Memory B cell (primary cell): Measurements from ENCODE around the gene LMBRD1.

Experiments
- ATAC-seq: fragments of 150-1000 bp; cut with Tn5 transposase; 2 replicates; pipeline ENCODE4 v1.10.0; 2021; ENCODE audit warnings: low read depth, mild to moderate bottlenecking, moderate library complexity
- DNase-seq, 2 donors: peaks; one replicate each; pipeline ENCODE4 v3.0.0; 2022; ENCODE audit warnings: low spot score in 2 of 2
- H3K27ac Mint-ChIP-seq: one replicate; pipeline ENCODE4 v1.8.0; 2022; ENCODE audit warnings: mild to moderate bottlenecking, moderate library complexity, mixed read lengths
- H3K27me3 Mint-ChIP-seq: one replicate; pipeline ENCODE4 v1.8.0; 2022; ENCODE audit warnings: mixed read lengths
- H3K36me3 Mint-ChIP-seq: one replicate; pipeline ENCODE4 v1.8.0; 2022; ENCODE audit warnings: mild to moderate bottlenecking, mixed read lengths
- H3K4me1 Mint-ChIP-seq: one replicate; pipeline ENCODE4 v1.8.0; 2022; ENCODE audit warnings: mixed read lengths
- H3K4me3 Mint-ChIP-seq: one replicate; pipeline ENCODE4 v1.8.0; 2022; ENCODE audit warnings: mild to moderate bottlenecking, moderate library complexity, mixed read lengths
- H3K9me3 Mint-ChIP-seq: one replicate; pipeline ENCODE4 v1.8.0; 2022; ENCODE audit warnings: mixed read lengths

Gene LMBRD1

DNA sequence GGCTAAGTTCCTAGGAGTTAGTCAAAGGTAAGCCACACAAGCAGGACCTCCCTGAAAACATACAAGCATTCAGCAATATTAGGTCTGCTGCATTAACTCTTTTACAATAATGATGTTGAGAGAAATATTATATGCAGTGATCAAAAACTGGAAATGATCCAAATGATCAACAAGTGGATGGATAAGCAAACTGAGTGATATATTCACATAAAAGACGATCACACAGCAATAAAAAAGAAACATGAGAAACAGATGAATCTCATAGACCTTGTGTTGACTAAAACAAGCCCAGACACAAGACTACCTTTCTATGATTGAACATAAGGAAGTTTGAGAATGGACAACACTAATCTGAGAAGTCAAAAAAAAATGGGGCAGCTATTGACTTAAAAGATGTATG lies 39.9 kb downstream of the LMBRD1 start:
- H3K36me3 Mint-ChIP-seq = peaks cover 39% of the 10 kb centered on the region
- no peak overlapping the region for H3K4me3 Mint-ChIP-seq
- H3K9me3 Mint-ChIP-seq = peaks cover 3% of the 10 kb centered on the region
- peak overlapping the region; percentile 26 for H3K27ac Mint-ChIP-seq
- H3K4me1 Mint-ChIP-seq = peaks cover 34% of the 10 kb centered on the region
- no peak for DNase-seq
- ATAC-seq = no peak
- no peaks in the 10 kb centered on the region for H3K27me3 Mint-ChIP-seq

DNA sequence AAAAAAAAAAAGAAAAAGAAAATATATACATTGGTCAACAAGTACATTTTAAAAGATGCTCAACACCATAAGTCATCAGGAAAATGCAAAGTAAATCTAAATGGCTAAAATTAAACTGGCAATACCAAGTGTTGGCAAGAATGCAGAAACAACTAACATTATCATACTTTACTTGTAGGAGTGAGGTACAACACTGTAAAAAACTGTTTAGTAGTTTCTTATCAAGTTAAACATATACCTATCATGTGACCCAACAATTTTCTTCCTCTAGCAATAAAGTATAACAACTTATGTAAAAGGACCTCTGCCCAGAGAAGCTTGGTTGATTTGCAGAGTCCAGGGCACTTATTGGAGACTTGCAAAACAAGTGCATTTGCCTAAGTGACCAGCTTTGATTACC lies 40.4 kb downstream of the LMBRD1 start:
- Mint-ChIP-seq H3K27ac (peak overlapping the region; percentile 26), H3K36me3 (peaks cover 42% of the 10 kb centered on the region), H3K4me3 (no peak overlapping the region), H3K27me3 (no peaks in the 10 kb centered on the region), H3K4me1 (peaks cover 34% of the 10 kb centered on the region), H3K9me3 (peaks cover 3% of the 10 kb centered on the region)
- ATAC-seq (no peak), DNase-seq (no peak)

DNA sequence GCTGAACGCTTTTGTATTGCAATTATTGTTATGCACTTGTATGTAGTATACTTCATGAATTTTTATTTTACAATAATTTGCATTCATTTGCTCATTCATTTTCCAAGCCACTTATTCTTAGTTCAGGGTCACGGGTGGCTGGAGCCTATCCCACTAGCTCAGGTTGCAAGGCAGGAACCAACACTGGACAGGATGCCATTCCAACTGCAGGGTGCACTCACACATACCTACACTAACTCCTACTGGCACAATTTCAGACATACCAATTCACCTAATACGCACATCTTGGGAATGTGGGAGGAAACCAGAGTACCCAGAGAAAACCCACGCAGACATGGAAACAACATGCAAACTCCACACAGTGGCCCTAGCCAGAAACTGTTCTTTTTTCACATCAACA lies 61.8 kb downstream of the LMBRD1 start:
- no peaks in the 10 kb centered on the region for H3K9me3 Mint-ChIP-seq
- H3K27ac Mint-ChIP-seq = no peak overlapping the region
- H3K36me3 Mint-ChIP-seq = peaks cover 15% of the 10 kb centered on the region
- no peak overlapping the region for H3K4me3 Mint-ChIP-seq
- no peak for DNase-seq
- no peaks in the 10 kb centered on the region for H3K27me3 Mint-ChIP-seq
- no peak for ATAC-seq
- peaks cover 8% of the 10 kb centered on the region for H3K4me1 Mint-ChIP-seq

DNA sequence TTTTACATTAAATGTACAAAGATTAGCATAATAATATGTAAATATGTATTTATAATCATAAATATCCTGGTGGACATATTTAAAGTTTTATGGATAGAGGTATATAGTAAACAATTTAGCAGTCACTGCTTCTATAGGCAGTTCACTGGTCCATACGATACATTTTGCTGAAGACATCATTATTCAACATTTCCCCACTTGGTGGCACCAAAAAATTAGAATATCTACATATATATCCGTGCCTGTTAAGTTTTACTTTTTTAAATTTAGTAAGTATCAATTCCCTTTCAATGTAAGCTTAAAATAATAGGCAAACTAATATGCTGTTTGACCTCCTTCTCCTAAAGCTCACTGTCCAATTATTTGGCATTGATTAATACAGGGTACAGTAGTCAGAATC lies 64.2 kb downstream of the LMBRD1 start:
- Mint-ChIP-seq H3K4me3 (no peak overlapping the region), H3K36me3 (peaks cover 11% of the 10 kb centered on the region), H3K27ac (no peak overlapping the region), H3K9me3 (no peaks in the 10 kb centered on the region), H3K27me3 (no peaks in the 10 kb centered on the region), H3K4me1 (peaks cover 15% of the 10 kb centered on the region)
- peak; percentile 78 for ATAC-seq
- DNase-seq = peak in 1 of 2 donors; percentile 12

DNA sequence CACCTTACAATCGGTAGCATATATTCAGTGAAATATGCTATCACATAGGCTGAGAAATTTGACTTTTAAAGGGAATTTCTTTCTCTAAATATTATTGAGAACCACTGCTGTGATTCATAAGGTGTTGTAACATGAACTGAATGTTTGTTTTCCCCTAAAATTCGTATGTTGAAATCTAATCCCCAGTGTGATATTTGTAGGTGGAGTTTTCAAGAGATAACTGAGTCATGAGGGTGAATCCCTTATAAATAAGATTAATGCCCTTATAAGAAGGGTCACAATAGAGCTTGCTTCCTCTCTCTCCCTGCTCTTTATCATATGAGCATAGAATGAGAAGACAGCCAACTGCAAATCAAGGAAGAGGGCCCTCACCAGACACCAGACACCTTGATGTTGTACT lies 64.8 kb downstream of the LMBRD1 start:
- no peak for ATAC-seq
- Mint-ChIP-seq H3K36me3 (peaks cover 10% of the 10 kb centered on the region), H3K4me3 (no peak overlapping the region), H3K4me1 (peaks cover 15% of the 10 kb centered on the region), H3K9me3 (no peaks in the 10 kb centered on the region), H3K27ac (no peak overlapping the region), H3K27me3 (no peaks in the 10 kb centered on the region)
- DNase-seq = no peak

DNA sequence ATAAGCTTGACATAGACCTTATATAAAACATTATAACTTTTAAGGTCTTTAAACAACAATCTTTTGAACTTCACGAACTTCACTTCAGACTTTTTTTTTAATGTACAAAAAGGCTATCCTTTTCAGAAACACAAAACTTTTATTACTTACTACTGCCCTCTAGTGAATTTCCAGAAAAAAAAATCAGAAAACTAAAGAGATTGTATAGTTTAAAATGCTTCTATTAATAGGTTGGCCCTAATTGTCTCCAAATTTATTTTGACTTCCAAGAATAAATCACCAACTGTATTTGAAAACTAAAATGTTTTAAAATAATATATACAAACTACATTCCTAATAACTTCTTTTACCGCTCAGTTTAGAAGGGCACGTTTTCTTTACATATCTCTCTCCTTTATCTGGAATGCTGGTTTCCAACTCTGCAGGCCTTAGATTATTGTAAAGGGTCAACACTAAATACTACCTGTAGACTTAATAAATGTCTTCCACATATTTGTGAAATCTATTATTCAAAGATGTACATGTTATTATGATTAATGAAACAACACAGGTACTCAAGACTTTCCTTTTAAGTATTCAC lies 66.8 kb downstream of the LMBRD1 start:
- Mint-ChIP-seq H3K36me3 (peaks cover 19% of the 10 kb centered on the region), H3K4me1 (peaks cover 21% of the 10 kb centered on the region), H3K27me3 (no peaks in the 10 kb centered on the region), H3K27ac (no peak overlapping the region), H3K9me3 (peaks cover 9% of the 10 kb centered on the region), H3K4me3 (no peak overlapping the region)
- DNase-seq (no peak), ATAC-seq (no peak)

DNA sequence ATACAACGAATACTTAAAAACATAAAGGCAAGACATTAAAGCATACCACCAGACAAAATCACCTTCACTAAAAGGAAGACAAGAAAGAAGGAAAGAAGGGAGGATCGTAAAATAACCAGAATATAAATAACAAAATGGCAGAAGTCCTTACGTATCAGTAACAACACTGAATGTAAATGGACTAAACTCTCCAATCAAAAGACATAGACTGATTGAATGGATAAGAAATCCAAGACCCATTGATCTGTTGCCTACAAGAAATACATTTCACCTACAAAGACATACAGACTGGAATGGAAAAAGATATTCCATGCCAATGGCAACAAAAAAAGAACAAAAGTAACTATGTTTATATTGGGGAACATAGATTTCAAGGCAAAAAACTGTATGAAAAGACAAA lies 74.1 kb downstream of the LMBRD1 start:
- H3K4me1 Mint-ChIP-seq = peaks cover 13% of the 10 kb centered on the region
- H3K27me3 Mint-ChIP-seq = no peaks in the 10 kb centered on the region
- H3K36me3 Mint-ChIP-seq = peaks cover 47% of the 10 kb centered on the region
- ATAC-seq = no peak
- peaks cover 10% of the 10 kb centered on the region for H3K9me3 Mint-ChIP-seq
- DNase-seq = no peak
- H3K27ac Mint-ChIP-seq = peak overlapping the region; percentile 32
- no peak overlapping the region for H3K4me3 Mint-ChIP-seq

DNA sequence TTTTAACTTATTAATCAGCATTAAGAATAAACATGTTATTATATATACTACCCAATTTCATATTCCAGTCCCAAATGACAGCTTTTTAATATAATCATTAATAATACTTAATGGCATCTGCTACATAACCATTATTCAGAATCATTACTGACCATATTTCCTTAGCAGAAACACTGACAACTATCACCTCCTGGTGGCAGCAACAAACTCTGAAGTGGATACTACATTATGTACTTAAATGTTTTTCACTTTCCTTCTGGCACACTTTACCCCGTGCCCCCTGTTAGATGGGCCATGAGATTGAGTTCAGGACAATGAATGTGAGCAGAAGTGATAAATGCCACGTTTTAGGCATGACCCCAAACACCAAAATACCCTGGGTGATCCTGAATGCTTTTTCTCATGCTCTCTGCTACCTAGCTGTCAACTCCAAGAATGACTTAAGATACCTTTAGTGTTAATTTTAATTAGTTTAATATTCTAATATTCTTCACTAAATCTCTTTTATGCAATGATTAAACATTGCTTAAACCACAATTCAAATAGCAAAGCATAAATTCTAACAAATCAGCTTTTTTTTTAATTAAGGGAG lies 77.1 kb downstream of the LMBRD1 start:
- Mint-ChIP-seq H3K4me3 (no peak overlapping the region), H3K27me3 (no peaks in the 10 kb centered on the region), H3K36me3 (peaks cover 37% of the 10 kb centered on the region), H3K9me3 (peaks cover 2% of the 10 kb centered on the region), H3K27ac (no peak overlapping the region), H3K4me1 (peaks cover 6% of the 10 kb centered on the region)
- DNase-seq (no peak), ATAC-seq (peak; percentile 48)

DNA sequence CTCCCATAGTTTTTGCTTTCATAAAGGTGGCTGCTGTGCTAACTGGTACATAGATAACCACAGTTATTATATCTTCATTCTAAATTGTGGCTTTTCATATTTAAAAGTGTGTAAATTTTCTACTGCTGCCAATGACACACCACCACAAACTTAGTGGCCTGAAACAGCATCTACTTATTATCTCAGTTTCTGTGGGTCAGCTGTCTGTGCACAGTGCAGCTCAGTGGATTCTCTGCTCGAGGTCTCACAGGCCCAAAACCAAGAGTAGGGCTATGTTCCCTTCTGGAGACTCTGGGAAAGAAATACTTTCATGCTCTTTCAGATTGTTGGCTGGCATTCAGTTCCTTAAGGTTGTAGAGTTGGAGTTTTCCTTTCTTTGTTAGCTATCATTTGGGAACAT lies 90.1 kb downstream of the LMBRD1 start:
- Mint-ChIP-seq H3K4me1 (peaks cover 10% of the 10 kb centered on the region), H3K9me3 (no peaks in the 10 kb centered on the region), H3K4me3 (no peak overlapping the region), H3K27me3 (no peaks in the 10 kb centered on the region), H3K27ac (peak overlapping the region; percentile 82), H3K36me3 (peaks cover 27% of the 10 kb centered on the region)
- DNase-seq (no peak), ATAC-seq (no peak)

DNA sequence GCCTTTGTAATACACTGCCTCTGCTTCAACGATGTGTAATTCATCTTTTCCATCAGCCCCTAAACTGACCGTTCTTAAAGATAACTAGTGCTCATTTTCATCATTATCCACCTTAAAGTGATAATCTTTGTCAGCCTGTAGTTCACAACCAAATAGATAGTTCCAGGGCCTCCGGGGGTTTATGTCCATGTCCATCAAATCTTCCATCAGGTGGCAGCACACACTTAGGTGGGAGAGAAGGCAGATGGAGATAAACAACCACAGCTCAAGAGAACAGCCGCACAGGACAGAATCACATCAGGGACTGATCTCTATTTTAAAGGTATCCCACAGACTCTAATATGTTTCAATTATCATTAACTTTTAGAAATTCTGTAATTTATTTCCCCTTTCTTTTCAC lies 90.9 kb downstream of the LMBRD1 start:
- H3K36me3 Mint-ChIP-seq = peaks cover 28% of the 10 kb centered on the region
- H3K27ac Mint-ChIP-seq = peak overlapping the region; percentile 75
- peaks cover 10% of the 10 kb centered on the region for H3K4me1 Mint-ChIP-seq

DNA sequence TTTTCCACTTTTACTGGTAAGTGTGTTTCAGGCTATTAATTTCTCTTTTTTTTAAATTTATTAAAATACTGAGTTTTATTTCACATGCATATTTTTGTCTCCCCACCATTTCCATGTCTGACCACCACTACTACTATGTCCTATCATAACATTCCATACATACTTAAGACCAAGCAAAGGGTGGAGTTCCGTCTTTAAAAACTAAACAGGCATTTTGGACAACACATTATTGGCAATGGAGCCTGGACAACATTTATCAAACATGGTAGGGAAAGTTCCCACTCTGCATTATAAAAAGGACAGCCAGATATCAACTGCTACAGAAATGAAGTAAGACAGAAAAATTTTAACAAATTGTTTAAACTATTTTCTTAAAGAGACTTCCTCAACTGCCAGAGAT lies 91.9 kb downstream of the LMBRD1 start:
- H3K27me3 Mint-ChIP-seq = no peaks in the 10 kb centered on the region
- DNase-seq = no peak
- H3K4me1 Mint-ChIP-seq = peaks cover 10% of the 10 kb centered on the region
- H3K4me3 Mint-ChIP-seq = no peak overlapping the region
- no peak overlapping the region for H3K27ac Mint-ChIP-seq
- peaks cover 26% of the 10 kb centered on the region for H3K36me3 Mint-ChIP-seq
- ATAC-seq = no peak
- H3K9me3 Mint-ChIP-seq = no peaks in the 10 kb centered on the region

More for the DNA sequence above, 90.9 kb downstream of the LMBRD1 start:
- no peak for DNase-seq
- no peak for ATAC-seq
- no peak overlapping the region for H3K4me3 Mint-ChIP-seq
- no peaks in the 10 kb centered on the region for H3K9me3 Mint-ChIP-seq
- no peaks in the 10 kb centered on the region for H3K27me3 Mint-ChIP-seq

DNA sequence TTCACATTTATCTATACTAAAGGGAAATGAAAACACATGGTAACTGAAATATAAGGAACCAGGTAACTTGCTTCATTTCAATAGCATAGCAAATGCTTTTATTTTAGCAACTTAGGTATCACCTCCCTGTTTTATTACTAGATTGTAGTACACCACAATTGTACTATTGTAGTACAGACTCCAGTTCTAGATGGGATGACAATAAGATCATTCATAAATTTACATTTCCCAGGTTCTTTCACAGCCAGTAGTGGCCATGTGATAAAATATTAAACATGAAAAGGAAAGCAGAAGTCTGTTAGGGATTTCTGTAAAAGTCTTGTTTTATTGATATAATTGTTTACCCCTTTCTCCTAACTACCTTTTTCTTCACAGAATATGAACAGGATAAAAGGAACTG lies 97.2 kb downstream of the LMBRD1 start:
- peaks cover 27% of the 10 kb centered on the region for H3K36me3 Mint-ChIP-seq
- no peak overlapping the region for H3K27ac Mint-ChIP-seq
- H3K4me1 Mint-ChIP-seq = peaks cover 11% of the 10 kb centered on the region
- no peak overlapping the region for H3K4me3 Mint-ChIP-seq
- no peaks in the 10 kb centered on the region for H3K9me3 Mint-ChIP-seq
- DNase-seq (no peak), ATAC-seq (no peak)
- H3K27me3 Mint-ChIP-seq = no peaks in the 10 kb centered on the region

DNA sequence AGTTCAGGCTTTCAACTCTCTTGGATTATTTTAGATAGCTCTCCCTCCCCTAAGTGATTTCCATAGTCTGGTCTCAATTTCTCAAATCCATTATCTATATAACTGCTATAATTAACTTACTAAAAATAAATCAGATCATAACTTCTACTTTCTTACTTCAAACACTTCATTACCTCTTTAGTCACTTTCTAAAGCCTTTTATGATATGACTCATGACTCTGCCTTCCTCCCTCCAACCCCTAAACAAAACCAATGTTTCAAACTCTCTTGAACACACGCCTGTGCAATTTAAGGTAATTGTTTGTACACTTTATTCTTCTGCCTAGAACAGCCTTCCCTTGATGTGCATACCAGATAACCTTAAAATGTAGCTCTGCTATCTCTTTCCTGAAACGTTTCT lies 100.5 kb downstream of the LMBRD1 start:
- H3K27ac Mint-ChIP-seq = peak overlapping the region; percentile 70
- no peaks in the 10 kb centered on the region for H3K27me3 Mint-ChIP-seq
- H3K9me3 Mint-ChIP-seq = no peaks in the 10 kb centered on the region
- ATAC-seq (no peak), DNase-seq (no peak)
- H3K4me1 Mint-ChIP-seq = peaks cover 8% of the 10 kb centered on the region
- H3K4me3 Mint-ChIP-seq = no peak overlapping the region
- H3K36me3 Mint-ChIP-seq = peaks cover 31% of the 10 kb centered on the region

DNA sequence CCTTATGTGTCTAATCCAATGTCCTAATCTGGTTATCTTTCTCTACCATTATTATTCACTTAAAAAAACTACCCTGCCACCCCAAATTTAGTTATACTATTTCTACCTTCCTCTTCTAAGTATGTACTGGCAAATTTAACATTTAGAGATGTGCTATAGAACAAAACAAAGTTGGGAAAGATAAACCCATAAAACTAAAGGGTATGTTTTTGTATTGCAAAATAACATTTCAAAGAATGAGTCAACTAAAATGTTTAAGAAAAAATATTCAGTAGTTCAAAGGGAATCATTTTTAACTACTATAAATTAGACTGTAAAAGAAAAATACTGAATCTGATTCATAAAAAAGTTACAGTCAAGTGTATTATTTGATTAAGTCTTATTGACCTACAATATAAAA lies 103.0 kb downstream of the LMBRD1 start:
- DNase-seq (no peak), ATAC-seq (no peak)
- H3K36me3 Mint-ChIP-seq = peaks cover 41% of the 10 kb centered on the region
- H3K4me3 Mint-ChIP-seq = no peak overlapping the region
- peak overlapping the region; percentile 58 for H3K27ac Mint-ChIP-seq
- peaks cover 8% of the 10 kb centered on the region for H3K4me1 Mint-ChIP-seq
- no peaks in the 10 kb centered on the region for H3K27me3 Mint-ChIP-seq
- H3K9me3 Mint-ChIP-seq = no peaks in the 10 kb centered on the region

DNA sequence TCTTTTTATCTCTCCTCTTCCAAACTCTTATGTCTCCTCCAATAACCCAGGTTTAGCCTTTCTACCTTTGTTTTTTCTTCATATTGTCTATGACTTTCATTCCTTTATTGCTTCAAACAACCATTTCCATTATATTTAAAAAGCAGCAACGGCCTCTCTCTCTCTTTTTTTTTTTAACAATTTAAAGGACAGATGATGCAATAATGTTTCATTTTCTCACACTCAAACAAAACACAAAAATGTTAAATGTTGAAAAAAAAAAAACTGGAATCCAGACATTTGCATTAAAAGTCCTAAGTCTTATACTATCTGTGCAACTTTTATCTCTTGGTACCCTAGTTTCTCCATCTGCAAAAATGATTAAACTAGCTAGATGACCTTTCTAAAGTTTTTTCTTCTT lies 105.8 kb downstream of the LMBRD1 start:
- no peaks in the 10 kb centered on the region for H3K9me3 Mint-ChIP-seq
- peaks cover 2% of the 10 kb centered on the region for H3K4me1 Mint-ChIP-seq
- no peak overlapping the region for H3K27ac Mint-ChIP-seq
- ATAC-seq (no peak), DNase-seq (no peak)
- H3K4me3 Mint-ChIP-seq = no peak overlapping the region
- no peaks in the 10 kb centered on the region for H3K27me3 Mint-ChIP-seq
- H3K36me3 Mint-ChIP-seq = peaks cover 35% of the 10 kb centered on the region
